Activated CD4-positive, alpha-beta T cell treated with anti-CD3 and anti-CD28 coated beads for 48 hours (primary cell): ENCODE results near the gene LNX1.

Source experiments
- DNase-seq: peaks from one replicate; pipeline ENCODE4 v3.0.0-alpha.2; 2020

Gene LNX1

GRCh38 chr4:53532521-53532920 is 58.8 kb downstream of the LNX1 start:
- no peak for DNase-seq

GRCh38 chr4:53531585-53532224 is 59.6 kb downstream of the LNX1 start:
- no peak for DNase-seq

GRCh38 chr4:53529025-53529424 is 62.3 kb downstream of the LNX1 start:
- no peak for DNase-seq

- no peak for DNase-seq
Measured at GRCh38 chr4:53527930-53528329, 63.4 kb downstream of the LNX1 start.

GRCh38 chr4:53527326-53527725 is 64.0 kb downstream of the LNX1 start:
- no peak for DNase-seq

- DNase-seq = no peak
Measured at GRCh38 chr4:53522334-53522733, 69.0 kb downstream of the LNX1 start.

- DNase-seq = no peak
Measured at GRCh38 chr4:53520116-53520515, 71.2 kb downstream of the LNX1 start.

- DNase-seq = no peak
Measured at GRCh38 chr4:53518807-53519206, 72.5 kb downstream of the LNX1 start.

GRCh38 chr4:53515076-53515475 is 76.2 kb downstream of the LNX1 start:
- no peak for DNase-seq

GRCh38 chr4:53514509-53514908 is 76.8 kb downstream of the LNX1 start:
- no peak for DNase-seq

GRCh38 chr4:53512608-53513007 is 78.7 kb downstream of the LNX1 start:
- DNase-seq = no peak

- DNase-seq = no peak
Measured at GRCh38 chr4:53511014-53511413, 80.3 kb downstream of the LNX1 start.

GRCh38 chr4:53510321-53510720 is 81.0 kb downstream of the LNX1 start:
- DNase-seq = no peak

GRCh38 chr4:53508446-53508845 is 82.8 kb downstream of the LNX1 start:
- DNase-seq = no peak

GRCh38 chr4:53507671-53508286 is 83.5 kb downstream of the LNX1 start:
- no peak for DNase-seq

- DNase-seq = no peak
Measured at GRCh38 chr4:53507058-53507457, 84.2 kb downstream of the LNX1 start.

GRCh38 chr4:53505947-53506346 is 85.3 kb downstream of the LNX1 start:
- DNase-seq = no peak

- no peak for DNase-seq
Measured at GRCh38 chr4:53502094-53502493, 89.2 kb downstream of the LNX1 start.

GRCh38 chr4:53501561-53501960 is 89.7 kb downstream of the LNX1 start:
- no peak for DNase-seq

GRCh38 chr4:53500546-53500945 is 90.7 kb downstream of the LNX1 start:
- DNase-seq = no peak

GRCh38 chr4:53499791-53500190 is 91.5 kb downstream of the LNX1 start:
- DNase-seq = no peak

GRCh38 chr4:53498706-53499105 is 92.6 kb downstream of the LNX1 start:
- DNase-seq = no peak

- DNase-seq = no peak
Measured at GRCh38 chr4:53497487-53498244, 93.6 kb downstream of the LNX1 start.

- DNase-seq = no peak
Measured at GRCh38 chr4:53494851-53495250, 96.4 kb downstream of the LNX1 start.
